Testis (tissue), 3 donors: ENCODE measurements around the gene GPR157. TPM values are rescaled to one million over a fixed set of nuclear protein-coding genes. Genes with fewer than 3 reads are reported as not detected.

Experiments
- DNase-seq: peaks from one replicate; pipeline ENCODE4 v3.0.0-alpha.2; 2019
- H3K27ac ChIP-seq, 2 donors: fragments of 200-600 bp; sonication (generic); one replicate each; pipeline ENCODE4 v1.5.1; 2019
- H3K27me3 ChIP-seq: fragments of 200-600 bp; sonication (generic); one replicate; pipeline ENCODE4 v1.5.1; 2019
- H3K36me3 ChIP-seq: fragments of 200-600 bp; sonication (generic); one replicate; pipeline ENCODE4 v1.5.1; 2017; ENCODE audit warnings: low read depth; ENCODE audit errors: missing control alignments
- H3K4me1 ChIP-seq: fragments of 200-600 bp; sonication (generic); one replicate; pipeline ENCODE4 v1.5.1; 2019
- H3K4me3 ChIP-seq, 2 donors: fragments of 200-600 bp; sonication (generic); one replicate each; pipeline ENCODE4 v1.5.1; 2017 to 2019
- H3K9me3 ChIP-seq: fragments of 200-600 bp; sonication (generic); one replicate; pipeline ENCODE4 v1.5.1; 2017
- POLR2A ChIP-seq: fragments of 450-650 bp; IDR thresholded peaks from one replicate; pipeline ENCODE4 v1.6.1; 2017; ENCODE audit warnings: antibody characterized with exemption, mild to moderate bottlenecking, moderate library complexity
- WGBS, 2 donors: methylation state at CpG; one replicate each; pipeline ENCODE4 v1.1.5; 2018; 5-methylcytosine and 5-hydroxymethylcytosine counted together
- intact Hi-C: fragments of 100-400 bp; cut with DNase I; formaldehyde crosslinking; loops from one replicate; pipeline ENCODE4 v1.15.1; 2023; ENCODE audit warnings: low total_unique reads
- polyA plus RNA-seq: library from polyadenylated mRNA; stranded (reverse); fragments of 350-450 nt; fragmentation: Illumina TruSeq; extraction: RNeasy Lipid Tissue Mini Kit (QIAGEN cat#74804); gene quantifications from one replicate; pipeline ENCODE4 v1.2.3, GENCODE V29; 2014; ENCODE audit warnings: low read depth, low replicate concordance; ENCODE audit not compliant: insufficient read depth
- total RNA-seq, 2 donors: library from RNA; depleted of rRNA; stranded (reverse); fragments of >200 nt; gene quantifications; one replicate each; pipeline ENCODE4 v1.2.3, GENCODE V29; 2016
- TF ChIP-seq, protein P1 (sequence below), 3 experiments: fragments of 450-650 bp in 2 of 3; fragments of 200-600 bp in 1 of 3; sonication (generic) in 1 of 3; IDR thresholded peaks; one replicate each; pipeline ENCODE4 v1.5.1; 2016 to 2019; ENCODE audit warnings: antibody characterized with exemption in 3 of 3, mild to moderate bottlenecking in 2 of 3, moderate library complexity in 1 of 3

GPR157 gene
- total and polyA plus RNA-seq, 3 donors from 2014 or later, result 4.1 to 11.7 (median 8.8) TPM

DNA sequence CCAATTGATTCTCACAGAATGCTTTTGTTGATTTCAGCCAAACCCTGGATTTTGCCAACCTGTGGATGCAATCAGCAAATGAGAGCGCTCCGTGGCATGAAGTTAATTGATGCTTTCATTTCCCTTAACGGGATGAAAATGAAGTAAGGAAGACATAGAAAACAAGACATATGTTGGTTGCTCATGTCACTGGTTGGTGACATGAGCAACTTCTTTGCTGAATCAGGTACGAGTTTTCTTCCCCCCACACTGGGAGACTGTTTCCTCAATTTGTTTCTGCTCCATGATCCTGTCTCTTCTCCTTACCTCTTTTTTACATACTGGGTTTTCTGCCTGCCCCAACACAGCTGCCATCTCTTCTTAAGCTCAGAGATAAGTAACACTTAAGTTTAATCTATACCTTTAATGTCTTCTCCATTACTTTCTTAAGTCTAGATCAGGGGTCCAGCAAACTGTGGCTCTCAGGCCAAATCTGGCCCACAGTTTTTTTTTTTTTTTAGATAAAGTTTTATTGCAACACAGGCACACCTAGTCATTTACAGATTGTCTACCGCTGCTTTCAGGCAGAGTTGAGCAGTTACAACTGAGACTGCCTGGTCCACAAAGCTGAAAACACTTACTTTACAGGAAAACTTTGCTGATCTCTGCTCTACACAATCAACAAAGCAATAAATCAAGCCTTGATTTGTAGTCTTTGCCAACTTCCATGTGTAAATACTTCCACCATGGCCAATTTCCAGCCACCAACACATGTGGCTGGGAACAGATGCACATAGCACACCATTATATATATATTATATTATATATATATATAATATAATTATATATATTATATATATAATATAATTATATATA lies 13.3 kb downstream of the GPR157 start:
- Histone ChIP-seq H3K9me3 (no peaks in the 10 kb centered on the region), H3K36me3 (no peaks in the 10 kb centered on the region), H3K27me3 (no peaks in the 10 kb centered on the region), H3K27ac (no peak overlapping the region), H3K4me1 (peaks cover 5% of the 10 kb centered on the region), H3K4me3 (no peak overlapping the region)
- intact Hi-C loops, result no loop called here
- no peak for TF ChIP-seq POLR2A
- TF ChIP-seq, protein P1, sequence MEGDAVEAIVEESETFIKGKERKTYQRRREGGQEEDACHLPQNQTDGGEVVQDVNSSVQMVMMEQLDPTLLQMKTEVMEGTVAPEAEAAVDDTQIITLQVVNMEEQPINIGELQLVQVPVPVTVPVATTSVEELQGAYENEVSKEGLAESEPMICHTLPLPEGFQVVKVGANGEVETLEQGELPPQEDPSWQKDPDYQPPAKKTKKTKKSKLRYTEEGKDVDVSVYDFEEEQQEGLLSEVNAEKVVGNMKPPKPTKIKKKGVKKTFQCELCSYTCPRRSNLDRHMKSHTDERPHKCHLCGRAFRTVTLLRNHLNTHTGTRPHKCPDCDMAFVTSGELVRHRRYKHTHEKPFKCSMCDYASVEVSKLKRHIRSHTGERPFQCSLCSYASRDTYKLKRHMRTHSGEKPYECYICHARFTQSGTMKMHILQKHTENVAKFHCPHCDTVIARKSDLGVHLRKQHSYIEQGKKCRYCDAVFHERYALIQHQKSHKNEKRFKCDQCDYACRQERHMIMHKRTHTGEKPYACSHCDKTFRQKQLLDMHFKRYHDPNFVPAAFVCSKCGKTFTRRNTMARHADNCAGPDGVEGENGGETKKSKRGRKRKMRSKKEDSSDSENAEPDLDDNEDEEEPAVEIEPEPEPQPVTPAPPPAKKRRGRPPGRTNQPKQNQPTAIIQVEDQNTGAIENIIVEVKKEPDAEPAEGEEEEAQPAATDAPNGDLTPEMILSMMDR (IDR thresholded peaks at IDR 0.05), result no peak
- WGBS, 2 donors, result 87 to 89% methylated on average over 5 of the region's 5 CpGs
- DNase-seq, result no peak

DNA sequence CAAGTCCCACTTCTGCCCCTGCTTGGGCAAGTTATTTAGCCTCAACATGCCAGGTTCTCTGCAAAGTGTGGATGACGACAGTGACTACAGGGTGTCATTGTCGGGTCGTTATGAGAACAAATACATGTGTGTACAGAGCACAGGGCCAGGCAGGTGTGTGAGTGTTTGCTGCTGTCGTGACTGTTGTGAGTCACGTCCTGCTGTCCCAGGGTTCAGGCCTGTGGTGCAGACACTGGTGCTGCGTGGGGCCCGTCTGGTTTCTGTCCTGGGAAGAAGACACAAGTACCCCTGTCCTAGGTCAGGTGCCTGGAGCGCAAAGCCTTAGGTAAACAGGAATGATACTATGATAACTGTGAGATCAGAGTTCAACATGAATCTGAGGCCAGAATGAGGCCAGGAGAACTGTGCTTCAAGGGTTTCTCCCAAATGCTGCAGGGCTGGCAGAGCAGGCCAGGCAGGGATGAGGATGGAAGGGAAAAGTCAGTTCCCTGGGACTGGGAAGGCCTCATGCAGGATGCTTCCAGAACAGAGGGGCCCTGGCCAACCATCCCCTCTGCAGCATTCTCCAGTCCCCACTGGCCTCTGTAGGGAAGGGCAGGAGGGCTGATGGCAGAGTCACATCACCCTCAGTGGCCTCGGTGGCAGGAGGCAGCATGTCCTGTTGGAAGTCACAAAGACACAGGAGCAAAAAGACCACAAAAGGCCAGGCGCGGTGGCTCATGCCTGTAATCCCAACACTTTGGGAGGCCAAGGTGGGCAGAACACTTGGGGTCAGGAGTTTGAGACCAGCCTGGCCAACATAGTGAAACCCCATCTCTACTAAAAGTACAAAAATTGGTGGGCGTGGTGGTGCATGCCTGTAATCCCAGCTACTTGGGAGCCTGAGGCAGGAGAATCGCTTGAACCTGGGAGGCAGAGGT lies 15.7 kb downstream of the GPR157 start:
- no peak for DNase-seq
- 91 to 92% methylated on average over 13 of the region's 13 CpGs for WGBS, 2 donors
- H3K27ac ChIP-seq, result no peak overlapping the region
- no peaks in the 10 kb centered on the region for H3K9me3 ChIP-seq
- peaks cover 8% of the 10 kb centered on the region for H3K4me1 ChIP-seq
- no peaks in the 10 kb centered on the region for H3K36me3 ChIP-seq
- TF ChIP-seq, protein P1 (IDR thresholded peaks at IDR 0.05), result no peak
- no peak for TF ChIP-seq POLR2A
- intact Hi-C loops, result loop anchor here (5.0 kb wide), 1 partner anchor 84 kb away; no protein-coding TSS in a partner anchor
- no peaks in the 10 kb centered on the region for H3K27me3 ChIP-seq
- H3K4me3 ChIP-seq, result no peak overlapping the region

DNA sequence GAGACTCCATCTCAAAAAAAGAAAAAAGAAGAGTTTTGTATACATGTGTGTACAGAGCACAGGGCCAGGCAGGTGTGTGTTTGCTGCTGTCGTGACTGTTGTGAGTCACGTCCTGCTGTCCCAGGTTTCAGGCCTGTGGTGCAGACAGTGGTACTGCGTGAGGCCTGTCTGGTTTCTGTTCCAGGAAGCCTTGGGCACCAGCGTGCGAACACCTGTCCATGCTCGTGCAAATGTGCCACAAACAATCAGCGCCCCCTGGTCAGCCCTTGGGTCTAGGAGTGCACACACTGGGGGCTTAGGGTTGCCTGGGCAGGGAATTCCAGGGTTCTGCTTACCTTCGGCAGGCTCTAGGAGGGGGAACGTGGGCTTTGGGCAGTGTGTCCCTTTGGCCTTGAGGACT lies 16.9 kb downstream of the GPR157 start:
- Histone ChIP-seq H3K27ac (no peak overlapping the region), H3K27me3 (no peaks in the 10 kb centered on the region), H3K9me3 (no peaks in the 10 kb centered on the region), H3K4me1 (peaks cover 10% of the 10 kb centered on the region), H3K4me3 (no peak overlapping the region), H3K36me3 (no peaks in the 10 kb centered on the region)
- intact Hi-C loops, result loop anchor here (5.0 kb wide), 1 partner anchor 85 kb away; no protein-coding TSS in a partner anchor
- WGBS, 2 donors, result 93 to 96% methylated on average over 9 of the region's 9 CpGs
- TF ChIP-seq, protein P1 (IDR thresholded peaks at IDR 0.05), result no peak
- TF ChIP-seq POLR2A, result no peak
- DNase-seq, result no peak

DNA sequence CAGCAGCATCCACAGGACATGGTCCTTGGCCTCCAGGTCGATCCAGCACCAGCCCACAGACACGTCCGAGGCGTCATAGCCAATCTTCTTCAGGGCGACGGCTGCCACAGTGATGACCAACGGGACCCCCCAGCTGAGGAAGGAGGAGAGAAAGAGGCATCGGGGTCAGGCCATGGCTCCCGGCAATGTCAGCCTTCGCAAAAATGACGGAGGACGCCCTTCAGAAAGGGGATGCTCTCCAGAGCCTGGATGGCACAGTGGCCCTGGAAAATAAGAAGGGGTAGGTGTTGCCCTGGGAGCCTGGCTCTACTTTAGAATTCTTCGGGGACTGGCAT lies 17.6 kb downstream of the GPR157 start:
- DNase-seq, result no peak
- H3K4me1 ChIP-seq, result peaks cover 11% of the 10 kb centered on the region
- WGBS, 2 donors, result 87 to 89% methylated on average over 8 to 13 of the region's 13 CpGs
- intact Hi-C loops, result loop anchor here (5.0 kb wide), 1 partner anchor 86 kb away; no protein-coding TSS in a partner anchor
- no peak overlapping the region for H3K27ac ChIP-seq
- no peaks in the 10 kb centered on the region for H3K27me3 ChIP-seq
- H3K4me3 ChIP-seq, result no peak overlapping the region
- TF ChIP-seq POLR2A, result no peak
- no peaks in the 10 kb centered on the region for H3K36me3 ChIP-seq
- no peaks in the 10 kb centered on the region for H3K9me3 ChIP-seq
